ENCODE data around the gene SPDYE18. TPM values are rescaled to one million over a fixed set of nuclear protein-coding genes. Genes with fewer than 3 reads are reported as not detected.
"Not testable (repeated sequence)": the region's sequence is repeated elsewhere in the genome, so short reads cannot be mapped to it uniquely, and the experiment has no call there.

Gene SPDYE18, protein sequence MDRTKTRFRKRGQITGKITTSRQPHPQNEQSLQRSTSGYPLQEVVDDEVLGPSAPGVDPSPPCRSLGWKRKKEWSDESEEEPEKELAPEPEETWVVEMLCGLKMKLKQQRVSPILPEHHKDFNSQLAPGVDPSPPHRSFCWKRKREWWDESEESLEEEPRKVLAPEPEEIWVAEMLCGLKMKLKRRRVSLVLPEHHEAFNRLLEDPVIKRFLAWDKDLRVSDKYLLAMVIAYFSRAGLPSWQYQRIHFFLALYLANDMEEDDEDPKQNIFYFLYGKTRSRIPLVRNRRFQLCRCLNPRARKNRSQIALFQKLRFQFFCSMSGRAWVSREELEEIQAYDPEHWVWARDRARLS
- polyA plus RNA-seq (ENCODE audit: insufficient read length) = 0.22 TPM

DNA sequence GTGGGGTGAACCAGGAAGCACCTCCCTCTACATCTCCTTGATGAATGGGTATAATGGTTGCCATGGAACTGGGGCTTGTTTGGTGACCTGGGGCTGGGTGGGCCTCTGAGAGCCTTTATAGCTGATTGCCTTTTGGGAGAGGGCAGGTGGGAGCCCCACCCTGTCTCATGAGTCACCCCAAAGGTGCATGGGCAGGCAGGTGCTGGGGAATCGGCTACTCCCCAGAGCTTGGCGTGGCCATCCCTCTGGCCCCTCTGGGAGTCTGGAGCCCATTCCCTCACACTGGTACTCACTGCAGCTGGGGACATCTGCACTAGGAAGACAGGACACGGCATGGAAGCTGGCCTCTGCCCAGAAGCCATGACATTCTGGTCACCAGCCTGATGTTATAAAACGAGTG lies at the start of gene SPDYE18:
SPDYE18 (minus strand) TSS at position 2 of the 400 bp plus-strand sequence. CDS start 2,046 bp downstream, outside the sequence.
- not testable (repeated sequence) for DNase-seq (ENCODE audit: low read depth)

DNA sequence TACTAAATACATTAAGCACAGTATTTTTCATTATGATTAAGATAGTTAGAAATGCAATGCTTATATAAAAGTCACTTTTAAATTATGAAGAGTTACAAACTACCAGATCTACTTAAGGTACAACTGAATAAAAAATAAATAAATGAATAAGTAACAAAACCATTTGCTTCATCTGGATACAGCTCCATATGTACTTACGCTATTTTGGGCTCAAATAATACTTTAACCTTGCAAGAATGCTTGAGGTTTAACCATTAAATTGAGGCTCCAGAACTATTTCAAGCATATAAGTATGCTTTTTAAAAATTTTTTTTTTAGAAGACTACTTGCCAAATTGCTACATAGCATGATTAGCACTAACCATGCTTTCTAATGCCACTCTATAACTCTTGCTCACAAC lies 46.0 kb upstream of the SPDYE18 start:
- DNase-seq (ENCODE audit: low read depth) = not testable (repeated sequence)

DNA sequence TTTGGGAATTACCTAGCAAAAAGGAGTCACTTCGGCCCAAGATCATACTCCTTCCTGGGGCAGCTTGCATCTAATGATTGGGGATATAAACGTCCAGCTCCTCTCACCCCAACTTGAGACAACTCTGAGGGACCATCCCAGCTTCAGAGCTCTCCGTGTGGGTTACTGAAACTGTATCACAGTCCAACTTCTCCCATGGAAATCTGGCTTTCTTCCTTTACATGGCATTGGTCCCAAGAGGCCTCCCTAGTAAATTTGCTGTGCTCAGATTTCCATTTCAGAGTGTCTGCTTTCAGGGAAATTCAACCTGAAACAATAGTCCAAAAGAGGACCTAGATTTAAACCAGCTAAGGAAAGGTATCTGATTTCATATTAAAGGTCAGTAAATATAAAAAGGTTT lies 45.3 kb upstream of the SPDYE18 start:
- not testable (repeated sequence) for DNase-seq (ENCODE audit: low read depth)

DNA sequence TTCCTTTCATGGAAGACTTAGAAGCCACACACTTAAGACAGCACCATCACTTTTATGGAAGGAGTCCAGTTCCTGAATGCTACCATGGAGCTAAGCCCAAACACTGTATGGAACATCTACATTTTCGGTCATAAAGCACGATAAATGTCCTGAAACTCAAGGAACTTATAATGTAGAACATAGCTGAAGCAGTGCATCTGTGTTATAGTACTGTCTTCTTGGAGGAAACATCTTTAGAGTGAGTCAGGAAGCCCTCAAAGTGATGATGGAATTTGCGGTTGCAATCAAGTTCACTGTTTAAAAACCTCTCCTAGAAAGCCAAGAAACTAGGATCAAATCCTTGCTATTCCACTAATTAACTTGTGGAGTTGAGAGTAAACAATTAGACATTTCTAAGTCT lies 43.5 kb upstream of the SPDYE18 start:
- not testable (repeated sequence) for DNase-seq (ENCODE audit: low read depth)

DNA sequence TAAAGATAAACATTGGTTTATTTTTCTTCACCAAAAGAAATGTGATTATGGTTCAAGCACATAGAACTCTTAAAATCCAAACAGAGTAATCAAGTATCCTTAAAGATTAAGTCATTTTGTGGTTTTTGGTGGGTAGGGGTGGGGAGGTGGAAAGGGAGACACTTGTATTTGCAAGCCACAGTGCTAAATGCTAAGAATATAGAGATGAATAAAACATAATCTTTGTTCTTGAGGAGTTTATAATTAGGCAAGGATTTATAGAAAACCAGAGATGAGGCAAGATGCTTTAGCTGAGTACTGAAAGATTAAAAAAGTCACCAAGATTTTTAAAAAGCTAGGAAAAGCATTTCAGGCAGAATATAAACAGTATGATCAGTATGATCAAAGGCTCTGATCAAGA lies 40.3 kb upstream of the SPDYE18 start:
- DNase-seq (ENCODE audit: low read depth) = not testable (repeated sequence)

DNA sequence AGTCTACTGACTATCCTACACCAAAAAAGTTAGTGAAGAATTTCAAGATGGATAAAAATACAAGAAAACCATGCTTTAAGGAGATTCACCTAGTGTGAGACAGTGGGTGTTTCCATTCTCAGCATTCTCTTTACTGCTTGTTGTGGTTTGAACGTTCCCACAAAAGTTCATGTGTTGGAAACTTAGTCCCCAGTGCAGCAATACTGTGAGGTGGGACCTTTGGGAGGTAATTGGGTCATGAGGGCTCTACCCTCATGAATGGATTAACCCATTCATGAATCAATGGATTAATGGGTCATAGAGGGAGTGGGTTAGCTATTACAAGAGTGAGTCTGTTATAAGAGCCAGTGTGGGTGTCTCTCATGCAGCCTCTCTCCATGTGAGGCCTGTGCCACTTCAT lies 38.8 kb upstream of the SPDYE18 start:
- not testable (repeated sequence) for DNase-seq (ENCODE audit: low read depth)

DNA sequence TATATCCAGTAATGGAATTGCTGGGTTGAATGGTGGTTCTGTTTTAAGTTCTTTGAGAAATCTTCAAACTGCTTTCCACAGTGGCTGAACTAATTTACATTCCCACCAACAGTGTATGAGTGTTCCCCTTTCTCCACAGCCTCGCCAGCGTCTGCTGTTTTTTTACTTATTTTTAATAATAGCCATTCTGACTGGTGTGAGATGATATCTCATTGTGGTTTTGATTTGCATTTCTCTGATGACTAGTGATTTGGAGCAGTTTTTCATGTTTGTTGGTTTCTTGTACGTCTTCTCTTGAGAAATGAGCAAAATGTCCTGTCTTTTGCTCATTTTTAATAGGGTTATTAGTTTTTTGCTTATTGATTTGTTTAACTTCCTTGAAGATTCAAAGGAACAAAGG lies 38.1 kb upstream of the SPDYE18 start:
- DNase-seq (ENCODE audit: low read depth) = not testable (repeated sequence)

DNA sequence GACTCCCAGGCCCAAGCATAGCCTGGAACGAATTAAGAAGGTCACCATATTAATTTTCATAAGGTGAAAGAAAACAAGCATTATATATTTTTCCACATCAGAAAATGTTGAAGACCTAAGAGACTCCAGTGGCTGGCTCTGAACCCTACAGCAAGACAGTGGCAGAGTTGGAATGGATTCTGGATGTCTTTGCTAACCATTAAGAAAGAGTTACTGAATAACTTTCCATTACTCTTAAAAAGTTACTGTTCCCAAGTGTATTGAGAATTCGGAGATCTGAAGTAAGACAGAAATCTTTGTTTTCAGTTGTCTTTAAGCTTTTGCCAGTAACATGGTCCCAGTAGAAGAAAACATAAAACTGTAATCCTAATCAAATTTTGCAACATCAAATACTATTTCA lies 29.9 kb upstream of the SPDYE18 start:
- DNase-seq (ENCODE audit: low read depth) = not testable (repeated sequence)

DNA sequence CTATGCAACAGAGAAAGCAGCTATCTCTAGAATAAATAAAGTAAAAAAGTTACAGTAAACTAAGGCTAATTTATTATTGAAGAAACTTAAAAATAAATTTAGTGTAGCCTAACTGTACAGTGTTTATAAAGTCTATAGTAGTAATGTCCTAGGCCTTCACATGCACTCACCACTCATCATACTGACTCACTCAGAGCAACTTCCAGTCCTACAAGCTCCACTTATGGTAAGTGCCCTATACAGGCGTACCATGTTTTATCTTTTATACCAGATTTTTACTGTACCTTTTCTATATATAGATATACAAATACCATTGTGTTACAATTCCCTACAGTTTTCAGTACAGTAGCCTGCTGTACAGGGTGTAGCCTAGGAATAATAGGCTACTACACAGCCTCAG lies 19.8 kb upstream of the SPDYE18 start:
- not testable (repeated sequence) for DNase-seq (ENCODE audit: low read depth)

DNA sequence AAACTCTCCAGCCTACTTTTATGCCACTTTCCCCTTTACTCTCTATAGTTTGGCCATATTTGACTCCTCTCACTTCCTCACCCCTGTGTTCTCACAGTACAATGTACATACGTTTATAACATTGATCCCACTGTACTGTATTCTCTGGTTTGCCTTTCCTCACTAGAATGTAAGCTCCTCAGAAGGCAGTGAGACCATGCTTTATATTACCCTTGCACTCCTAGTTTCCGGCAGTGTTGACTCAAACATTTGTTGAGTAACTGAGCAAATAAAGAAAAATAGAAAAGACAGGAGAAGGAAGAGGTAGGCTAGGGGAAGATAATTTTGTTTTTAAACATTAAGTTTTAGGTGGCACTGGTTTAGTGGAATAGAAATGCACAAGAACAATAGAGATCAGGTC lies 17.9 kb upstream of the SPDYE18 start:
- DNase-seq (ENCODE audit: low read depth) = not testable (repeated sequence)

DNA sequence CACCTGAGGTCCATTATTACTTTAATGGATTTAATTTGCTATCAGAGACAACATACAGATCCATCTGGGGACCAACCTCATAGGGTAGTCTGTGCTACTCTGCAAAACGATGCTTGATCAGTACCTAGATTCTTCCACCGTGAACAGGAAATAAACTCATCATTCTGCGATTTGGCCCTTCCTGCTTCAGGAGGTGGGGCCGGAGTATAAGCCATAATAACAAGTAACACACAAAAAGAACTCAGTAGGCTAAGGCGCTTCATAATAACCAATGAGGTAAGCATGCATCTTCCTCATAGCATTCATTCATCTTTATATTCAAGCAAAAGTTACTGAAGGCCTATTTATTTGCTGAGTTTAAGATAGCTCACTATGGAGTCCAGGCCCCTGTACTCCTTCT lies 17.3 kb upstream of the SPDYE18 start:
- DNase-seq (ENCODE audit: low read depth) = not testable (repeated sequence)

DNA sequence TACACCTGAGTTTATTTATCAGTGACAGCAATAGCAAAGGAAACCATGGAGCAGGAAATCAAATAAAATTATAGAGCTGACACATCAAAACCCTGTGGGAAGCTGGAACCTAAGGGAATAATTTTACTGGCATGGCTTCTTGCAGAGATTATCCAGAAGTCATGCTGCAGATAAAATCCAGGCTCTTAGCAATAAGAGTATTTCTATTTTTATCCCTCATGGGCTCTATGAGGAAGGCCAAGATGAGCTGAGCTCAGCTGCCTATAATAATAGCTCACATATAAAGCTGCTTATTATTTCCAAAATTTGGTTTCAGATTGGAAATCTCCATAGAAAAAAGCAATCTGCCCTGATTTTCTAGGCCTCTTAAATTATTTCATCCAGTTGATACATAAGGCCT lies 16.8 kb upstream of the SPDYE18 start:
- not testable (repeated sequence) for DNase-seq (ENCODE audit: low read depth)

DNA sequence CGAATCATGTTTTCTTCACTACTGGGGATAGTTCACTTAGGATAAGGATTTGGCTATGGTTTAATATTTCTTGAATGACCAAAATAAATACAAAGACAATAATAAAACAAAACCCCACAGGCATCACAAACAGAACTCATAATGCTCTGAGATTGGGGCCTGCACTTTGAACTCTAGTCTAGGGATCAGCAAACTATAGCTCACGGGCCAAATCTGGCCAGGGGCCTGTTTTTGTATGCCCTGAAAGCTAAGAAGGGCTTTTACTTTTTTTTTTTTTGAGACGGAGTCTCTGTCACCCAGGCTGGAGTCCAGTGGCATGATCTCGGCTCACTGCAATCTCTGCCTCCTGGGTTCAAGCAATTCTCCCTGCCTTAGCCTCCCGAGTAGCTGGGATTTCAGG lies 14.7 kb upstream of the SPDYE18 start:
- DNase-seq (ENCODE audit: low read depth) = not testable (repeated sequence)

DNA sequence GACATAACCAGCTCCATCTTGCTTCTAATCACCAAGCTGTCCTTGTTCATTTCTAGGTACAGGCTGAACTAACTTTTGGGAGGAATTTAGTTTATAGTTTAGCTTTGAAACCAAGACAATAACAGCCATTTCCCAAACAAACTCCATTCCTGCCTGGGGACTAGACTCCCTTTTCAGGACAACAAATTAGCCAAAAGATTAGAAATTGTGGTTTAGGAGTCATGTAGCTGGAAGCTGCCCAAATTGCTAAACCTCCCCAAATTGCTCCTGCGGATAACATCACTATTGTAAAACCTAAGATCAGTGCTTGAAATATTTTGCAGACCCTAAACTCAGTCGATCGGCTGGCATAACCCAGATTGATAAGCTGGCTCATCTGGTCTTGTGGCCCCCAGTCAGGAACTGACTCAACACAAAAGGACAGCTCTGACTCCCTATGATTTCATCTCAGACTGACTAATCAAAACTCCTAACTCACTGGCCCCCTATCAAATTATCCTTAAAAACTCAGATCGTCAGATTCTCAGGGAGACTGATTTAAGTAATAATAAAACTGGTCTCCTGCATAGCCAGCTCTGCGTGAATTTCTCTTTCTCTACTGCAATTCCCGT lies 12.5 kb upstream of the SPDYE18 start:
- DNase-seq (ENCODE audit: low read depth) = not testable (repeated sequence)

DNA sequence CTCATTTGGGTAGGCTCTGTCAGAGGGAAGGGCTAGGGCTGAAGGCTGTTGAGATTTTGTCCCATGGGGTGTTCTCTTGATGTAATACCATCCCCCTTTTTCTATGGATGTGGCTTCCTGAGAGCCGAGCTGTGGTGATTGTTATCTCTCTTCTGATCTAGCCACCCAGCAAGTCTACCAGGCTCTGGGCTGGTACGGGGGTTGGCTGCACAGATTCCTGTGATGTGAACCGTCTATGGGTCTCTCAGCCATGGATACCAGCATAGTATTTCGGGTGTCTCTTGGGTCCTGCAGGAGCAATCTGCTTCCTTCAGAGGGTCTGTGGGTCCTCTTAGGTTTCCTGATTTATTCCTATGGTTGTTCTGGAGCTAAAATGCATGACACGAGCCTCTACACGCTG lies 8.8 kb upstream of the SPDYE18 start:
- DNase-seq (ENCODE audit: low read depth) = not testable (repeated sequence)

DNA sequence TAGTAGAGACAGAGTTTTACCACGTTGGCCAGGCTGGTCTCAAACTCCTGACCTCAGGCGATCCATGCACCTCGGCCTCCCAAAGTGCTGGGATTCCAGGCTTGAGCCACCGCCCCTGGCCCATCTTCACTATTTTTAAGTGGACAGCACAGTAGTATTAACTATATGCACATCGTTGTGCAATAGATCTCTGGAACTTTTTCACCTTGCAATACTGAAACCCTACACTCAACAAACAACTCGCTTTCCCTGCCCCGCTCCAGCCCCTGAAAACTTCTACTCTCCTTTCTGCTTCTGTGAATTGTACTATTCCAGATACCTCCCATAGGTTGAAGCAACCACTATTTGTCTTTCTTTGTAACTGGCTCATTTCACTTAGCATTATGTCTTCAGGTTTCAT lies 3.5 kb upstream of the SPDYE18 start:
- not testable (repeated sequence) for DNase-seq (ENCODE audit: low read depth)

DNA sequence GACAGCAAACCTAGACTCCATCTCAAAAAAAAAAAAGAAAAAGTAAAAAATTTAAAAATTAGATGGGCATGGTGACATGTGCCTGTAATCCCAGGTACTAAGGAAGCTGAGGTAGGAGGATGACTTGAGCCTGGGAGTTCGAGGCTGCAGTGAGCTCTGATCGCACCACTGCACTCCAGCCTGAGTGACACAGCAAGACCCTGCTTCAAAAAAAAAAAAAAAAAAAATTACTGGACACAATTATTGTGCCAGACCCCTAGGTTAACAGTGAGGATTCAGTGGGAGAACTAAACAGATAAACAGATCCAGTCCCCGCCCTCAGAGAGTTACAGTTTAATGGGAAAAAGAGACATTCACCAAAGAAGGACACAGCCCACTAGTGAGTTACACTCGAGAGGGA lies 1.4 kb upstream of the SPDYE18 start:
- DNase-seq (ENCODE audit: low read depth) = not testable (repeated sequence)

DNA sequence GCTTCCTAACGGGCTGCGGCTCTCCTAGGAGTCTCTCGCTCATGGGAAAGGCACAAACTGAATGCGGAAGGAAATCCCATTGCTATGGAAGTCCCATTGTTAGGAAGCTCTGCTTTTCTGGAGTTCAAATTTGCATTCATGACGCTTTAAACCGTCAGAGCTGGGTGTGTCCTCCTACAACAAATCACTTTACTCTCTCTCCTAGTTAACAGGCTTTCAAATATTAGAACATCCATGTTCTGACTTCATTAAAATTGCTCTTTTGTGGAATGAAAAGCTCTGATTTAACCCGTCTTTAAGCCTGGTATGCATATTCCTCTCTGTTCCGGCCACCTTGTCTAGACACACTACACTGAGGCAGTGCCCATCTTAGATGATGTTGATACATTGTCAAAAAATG lies 30.1 kb downstream of the SPDYE18 start, which contains the start of gene SPDYE17:
SPDYE17 (minus strand) TSS at position 101 of the 400 bp plus-strand sequence. CDS start 1,791 bp downstream, outside the sequence.
- DNase-seq (ENCODE audit: low read depth) = not testable (repeated sequence)

DNA sequence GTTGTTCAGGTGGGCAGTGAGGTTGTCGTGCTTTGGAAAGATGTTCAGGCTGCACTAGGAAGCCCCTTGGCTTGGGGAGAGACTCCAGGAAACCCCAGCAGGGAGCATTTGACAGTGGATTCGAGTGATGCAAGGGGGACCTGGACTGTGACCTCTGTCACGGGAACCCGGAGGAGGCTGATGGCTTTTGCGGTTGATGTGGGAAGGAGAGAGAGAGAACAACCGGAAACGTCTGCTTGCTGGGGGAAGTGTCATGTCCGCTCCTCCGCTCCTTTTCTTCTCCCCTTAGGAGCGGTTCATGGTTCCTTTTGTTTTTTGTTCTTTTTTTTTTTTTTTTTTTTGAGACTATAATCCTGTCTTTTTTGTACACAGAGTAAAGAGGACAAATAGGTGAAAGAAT lies 36.0 kb downstream of the SPDYE18 start:
- not testable (repeated sequence) for DNase-seq (ENCODE audit: low read depth)

DNA sequence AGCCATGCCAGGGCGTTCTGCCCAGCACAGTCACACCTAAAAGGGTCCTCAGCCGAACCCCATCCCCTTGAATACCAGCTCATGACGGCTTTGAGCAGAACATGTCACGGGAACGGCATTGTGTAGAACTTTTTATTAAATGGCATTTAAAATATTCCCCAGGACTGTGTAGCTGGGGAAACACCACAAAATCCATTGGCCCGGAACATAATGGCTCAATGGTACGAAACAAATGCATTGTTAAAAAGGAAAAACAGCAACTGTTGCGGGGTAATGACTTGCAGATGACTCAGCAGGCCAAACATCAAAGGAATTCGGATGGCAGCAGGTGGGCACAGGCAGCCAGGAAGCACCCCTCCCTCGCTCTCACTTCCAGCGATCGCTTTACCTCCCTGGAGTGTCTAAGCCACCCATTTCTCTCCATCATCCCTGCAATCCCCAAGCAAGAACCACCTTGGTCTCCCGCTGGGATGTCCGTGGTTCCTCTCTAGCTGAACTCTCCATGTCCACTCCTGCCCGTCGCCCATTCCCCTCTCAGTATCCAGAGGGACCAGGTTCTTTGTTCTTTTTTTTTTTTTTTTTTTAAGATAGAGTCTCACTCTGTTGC lies 52.2 kb downstream of the SPDYE18 start:
- not testable (repeated sequence) for DNase-seq (ENCODE audit: low read depth)

DNA sequence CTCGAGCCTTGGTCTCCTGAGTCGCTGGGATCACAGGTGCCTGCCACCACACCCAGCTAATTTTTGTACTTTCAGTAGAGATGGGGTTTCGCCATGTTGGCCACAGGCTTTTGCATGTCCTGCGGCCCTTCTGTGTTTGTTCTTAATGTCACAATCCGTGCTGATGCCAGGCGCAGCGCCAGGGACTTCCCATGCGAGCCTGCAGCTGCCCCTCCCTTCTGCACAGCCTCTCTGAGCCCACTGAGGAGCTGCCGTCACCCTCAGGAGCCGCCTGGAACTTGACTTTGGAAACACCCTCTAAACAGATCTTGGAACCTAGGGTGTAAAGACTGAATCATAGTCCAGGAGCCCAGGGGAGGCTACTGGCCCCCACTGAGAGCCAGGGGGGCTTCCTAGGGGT lies 54.4 kb downstream of the SPDYE18 start:
- DNase-seq (ENCODE audit: low read depth) = not testable (repeated sequence)

Measured in forelimb muscle (tissue), 1 donor.